HFFc6 (cell line): ENCODE measurements around the gene PIGM. TPM values are rescaled to one million over a fixed set of nuclear protein-coding genes. Genes with fewer than 3 reads are reported as not detected.

ENCODE experiments used
- DNase-seq: peaks from one replicate; pipeline ENCODE4 v3.0.0-alpha.2; 2018
- H3K27ac Mint-ChIP-seq: 2 replicates; pipeline ENCODE4 v1.8.0; 2020; ENCODE audit warnings: mild to moderate bottlenecking, mixed read lengths
- H3K27me3 Mint-ChIP-seq: 2 replicates; pipeline ENCODE4 v1.8.0; 2021; ENCODE audit warnings: mild to moderate bottlenecking, moderate library complexity, mixed read lengths; ENCODE audit not compliant: insufficient read depth
- H3K36me3 Mint-ChIP-seq: 2 replicates; pipeline ENCODE4 v1.8.0; 2021; ENCODE audit warnings: low read depth, mixed read lengths
- H3K4me1 Mint-ChIP-seq: 2 replicates; pipeline ENCODE4 v1.8.0; 2020; ENCODE audit warnings: low read depth, mixed read lengths
- H3K4me3 Mint-ChIP-seq: 2 replicates; pipeline ENCODE4 v1.8.0; 2020; ENCODE audit warnings: mild to moderate bottlenecking, moderate library complexity, mixed read lengths
- H3K9me3 Mint-ChIP-seq: 2 replicates; pipeline ENCODE4 v1.8.0; 2020; ENCODE audit warnings: mild to moderate bottlenecking, mixed read lengths
- CTCF ChIP-seq: fragments of 200-600 bp; sonication (generic); IDR thresholded peaks from 2 replicates; pipeline ENCODE4 v1.5.0; 2021; ENCODE audit warnings: antibody characterized with exemption, mild to moderate bottlenecking
- total RNA-seq, 6 experiments: library from RNA; stranded (reverse); fragmentation: NEBNext Ultra II Directional; extraction: Animal tissue kit (Norgen Biotek cat#: 25700); gene quantifications; 2 replicates in 1 of 6; 3 replicates in 5 of 6; pipeline ENCODE4 v1.2.3, GENCODE V29; 2021

Gene PIGM
- total RNA-seq, 6 experiments from 2014 or later = 6.7 to 8.4 (median 7.7) TPM

GRCh38 chr1:159992161-159992560, 39.6 kb downstream of the PIGM start:
- Mint-ChIP-seq H3K27me3 (peaks cover 4% of the 10 kb centered on the region; the same call in 1 of the 2 replicates), H3K36me3 (no peaks in the 10 kb centered on the region), H3K4me1 (peaks cover 48% of the 10 kb centered on the region), H3K4me3 (no peak overlapping the region), H3K27ac (no peak overlapping the region), H3K9me3 (no peaks in the 10 kb centered on the region)
- TF ChIP-seq CTCF = no peak
- no peak for DNase-seq

GRCh38 chr1:159991513-159991912, 40.3 kb downstream of the PIGM start:
- no peak for TF ChIP-seq CTCF
- peaks cover 4% of the 10 kb centered on the region; the same call in 1 of the 2 replicates for H3K27me3 Mint-ChIP-seq
- H3K4me3 Mint-ChIP-seq = no peak overlapping the region
- H3K36me3 Mint-ChIP-seq = no peaks in the 10 kb centered on the region
- no peak for DNase-seq
- no peaks in the 10 kb centered on the region for H3K9me3 Mint-ChIP-seq
- no peak overlapping the region for H3K27ac Mint-ChIP-seq
- peaks cover 44% of the 10 kb centered on the region for H3K4me1 Mint-ChIP-seq

- no peak overlapping the region for H3K27ac Mint-ChIP-seq
- TF ChIP-seq CTCF = no peak
- H3K4me1 Mint-ChIP-seq = peaks cover 29% of the 10 kb centered on the region
- no peaks in the 10 kb centered on the region for H3K9me3 Mint-ChIP-seq
- peaks cover 9% of the 10 kb centered on the region; the same call in 1 of the 2 replicates for H3K27me3 Mint-ChIP-seq
- DNase-seq = no peak
- no peak overlapping the region for H3K4me3 Mint-ChIP-seq
- no peaks in the 10 kb centered on the region for H3K36me3 Mint-ChIP-seq
Observed at GRCh38 chr1:159990005-159990404, 41.8 kb downstream of the PIGM start.

GRCh38 chr1:159989581-159989980, 42.2 kb downstream of the PIGM start:
- no peaks in the 10 kb centered on the region for H3K9me3 Mint-ChIP-seq
- H3K27me3 Mint-ChIP-seq = peaks cover 13% of the 10 kb centered on the region; the same call in 1 of the 2 replicates
- peak; percentile 9 for DNase-seq
- H3K4me3 Mint-ChIP-seq = no peak overlapping the region
- no peak for TF ChIP-seq CTCF
- H3K27ac Mint-ChIP-seq = no peak overlapping the region
- H3K4me1 Mint-ChIP-seq = peaks cover 25% of the 10 kb centered on the region
- H3K36me3 Mint-ChIP-seq = no peaks in the 10 kb centered on the region

GRCh38 chr1:159988006-159988405, 43.8 kb downstream of the PIGM start:
- Mint-ChIP-seq H3K36me3 (no peaks in the 10 kb centered on the region), H3K4me3 (no peak overlapping the region), H3K4me1 (peaks cover 20% of the 10 kb centered on the region), H3K9me3 (no peaks in the 10 kb centered on the region), H3K27ac (no peak overlapping the region), H3K27me3 (peaks cover 19% of the 10 kb centered on the region; the same call in 1 of the 2 replicates)
- no peak for TF ChIP-seq CTCF
- DNase-seq = no peak

GRCh38 chr1:159987186-159987585, 44.6 kb downstream of the PIGM start:
- Mint-ChIP-seq H3K4me1 (peaks cover 17% of the 10 kb centered on the region), H3K27me3 (peaks cover 19% of the 10 kb centered on the region; the same call in 1 of the 2 replicates), H3K36me3 (no peaks in the 10 kb centered on the region), H3K9me3 (no peaks in the 10 kb centered on the region), H3K4me3 (no peak overlapping the region), H3K27ac (no peak overlapping the region)
- TF ChIP-seq CTCF = no peak
- no peak for DNase-seq
